DOHH2 (cell line): Measurements from ENCODE around the gene SEMA6A.

Experiments
- CTCF ChIP-seq: fragments of 200-600 bp; sonication (generic); IDR thresholded peaks from one replicate; pipeline ENCODE4 v1.5.1; 2014; ENCODE audit warnings: antibody characterized with exemption, mild to moderate bottlenecking, low read depth, low read length; ENCODE audit not compliant: poor library complexity, severe bottlenecking
- EZH2phosphoT487 ChIP-seq: fragments of 200-600 bp; sonication (generic); IDR thresholded peaks from 2 replicates; pipeline ENCODE4 v1.6.1; 2017; ENCODE audit warnings: borderline replicate concordance, mild to moderate bottlenecking, antibody characterized with exemption, low read length, moderate library complexity, mixed read lengths

GRCh38 chr5:116437351-116437705, 137.3 kb downstream of the SEMA6A start:
- TF ChIP-seq CTCF (no peak), EZH2phosphoT487 (no peak)
